HG03025 (cell line): ENCODE measurements around the gene BEAN1.

Source experiments
- ATAC-seq: cut with Tn5 transposase; IDR thresholded peaks from one replicate; pipeline ENCODE4 v1.9.1; 2021; ENCODE audit warnings: mild to moderate bottlenecking, moderate library complexity; ENCODE audit not compliant: unreplicated experiment, low FRiP score

The BEAN1 gene, protein sequence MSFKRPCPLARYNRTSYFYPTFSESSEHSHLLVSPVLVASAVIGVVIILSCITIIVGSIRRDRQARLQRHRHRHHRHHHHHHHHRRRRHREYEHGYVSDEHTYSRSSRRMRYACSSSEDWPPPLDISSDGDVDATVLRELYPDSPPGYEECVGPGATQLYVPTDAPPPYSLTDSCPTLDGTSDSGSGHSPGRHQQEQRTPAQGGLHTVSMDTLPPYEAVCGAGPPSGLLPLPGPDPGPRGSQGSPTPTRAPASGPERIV

DNA sequence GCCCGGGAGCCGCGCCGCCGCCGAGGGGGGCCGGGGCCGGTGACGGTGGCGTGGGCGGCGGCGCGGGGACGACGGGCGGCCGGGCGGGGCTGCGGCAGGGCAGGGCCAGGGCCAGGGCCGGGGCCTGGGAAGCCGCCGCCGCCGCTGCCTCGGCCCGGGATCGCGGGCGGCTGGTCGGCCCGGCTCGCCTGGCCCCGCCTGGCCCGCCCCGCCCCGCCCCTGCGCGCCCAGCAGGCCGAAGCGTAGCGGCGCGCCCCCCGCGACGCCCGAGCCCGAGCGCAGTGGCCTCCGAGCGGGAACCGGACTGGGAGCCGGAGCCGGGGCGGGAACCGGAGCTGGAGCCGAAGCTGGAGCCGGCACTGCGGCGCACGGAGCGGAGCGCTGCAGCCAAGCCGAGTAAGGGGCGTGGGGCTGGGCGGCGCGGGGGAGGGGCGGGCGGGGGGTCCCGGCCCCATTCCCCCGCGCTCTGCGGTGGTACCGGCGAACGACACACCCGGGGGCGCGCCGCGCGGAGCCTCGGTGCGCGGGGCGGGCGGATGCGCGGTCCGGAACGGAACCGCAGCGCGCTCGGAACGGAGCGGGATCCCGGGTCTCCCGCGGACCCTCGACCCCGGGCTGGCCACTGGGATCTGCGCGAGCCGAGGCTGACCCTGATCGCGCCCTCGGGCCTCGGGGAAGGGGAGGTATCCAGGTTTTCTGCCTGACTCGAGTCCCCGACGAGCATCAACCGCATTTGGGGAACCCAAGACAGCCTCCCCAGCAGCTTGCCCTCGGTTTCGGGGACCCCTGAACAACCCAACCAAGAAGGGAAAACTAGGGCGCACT lies at the start of gene BEAN1:
BEAN1 (plus strand) TSS at position 260 of the 825 bp plus-strand sequence. CDS start 10,382 bp downstream, outside the sequence.
- ATAC-seq = no peak

DNA sequence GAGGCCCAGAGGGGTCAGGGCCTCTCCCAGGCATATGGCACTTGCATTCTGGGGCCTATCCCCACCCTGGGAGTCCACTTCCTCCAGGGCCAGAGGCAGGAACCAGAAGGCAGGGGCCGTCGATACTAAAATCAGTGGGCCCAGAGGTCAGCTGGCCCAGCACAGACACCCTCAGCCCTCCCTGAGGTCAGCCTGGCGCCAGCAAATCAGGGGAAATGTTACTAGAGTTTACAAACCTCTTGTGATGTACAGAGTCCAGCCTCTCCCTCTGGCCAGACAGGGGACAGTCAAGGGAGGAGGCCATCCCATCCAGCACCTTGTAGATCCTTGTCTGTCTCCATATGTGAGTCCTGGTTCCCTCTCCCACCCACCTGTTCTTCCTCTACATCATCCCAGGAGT lies 49.8 kb upstream of the BEAN1 start:
- ATAC-seq = no peak

DNA sequence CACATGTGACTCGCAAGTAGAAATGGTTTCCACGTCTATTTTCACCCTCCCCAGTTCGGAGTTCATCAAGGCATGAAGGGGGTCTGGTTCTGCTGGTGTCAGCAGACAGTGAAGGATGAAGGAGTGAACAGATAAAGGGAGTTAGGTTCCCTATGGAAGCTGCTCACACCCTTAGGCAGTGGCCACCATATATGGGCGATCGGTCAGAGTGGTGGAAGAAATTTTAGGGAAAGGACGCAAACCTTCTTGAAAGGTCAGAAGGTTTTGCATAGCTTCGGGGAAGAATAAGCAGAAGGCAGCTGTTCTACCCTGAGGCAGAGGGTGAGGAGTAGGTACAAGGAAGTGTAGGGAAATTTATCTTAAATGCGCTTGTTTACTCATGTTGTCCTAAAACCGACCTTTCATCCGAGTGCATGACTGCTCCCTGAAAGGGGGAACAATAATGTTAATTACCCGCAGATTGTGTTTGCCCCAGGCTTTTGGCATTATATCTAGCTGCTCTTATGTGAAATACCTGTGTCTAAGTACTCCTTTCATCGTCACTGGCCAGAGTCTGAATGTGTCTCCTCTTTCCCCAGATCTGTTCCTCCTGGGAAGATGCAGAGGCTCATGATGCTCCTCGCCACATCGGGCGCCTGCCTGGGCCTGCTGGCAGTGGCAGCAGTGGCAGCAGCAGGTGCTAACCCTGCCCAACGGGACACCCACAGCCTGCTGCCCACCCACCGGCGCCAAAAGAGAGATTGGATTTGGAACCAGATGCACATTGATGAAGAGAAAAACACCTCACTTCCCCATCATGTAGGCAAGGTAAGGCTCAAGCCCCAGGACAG lies 48.1 kb upstream of the BEAN1 start:
- ATAC-seq = no peak

DNA sequence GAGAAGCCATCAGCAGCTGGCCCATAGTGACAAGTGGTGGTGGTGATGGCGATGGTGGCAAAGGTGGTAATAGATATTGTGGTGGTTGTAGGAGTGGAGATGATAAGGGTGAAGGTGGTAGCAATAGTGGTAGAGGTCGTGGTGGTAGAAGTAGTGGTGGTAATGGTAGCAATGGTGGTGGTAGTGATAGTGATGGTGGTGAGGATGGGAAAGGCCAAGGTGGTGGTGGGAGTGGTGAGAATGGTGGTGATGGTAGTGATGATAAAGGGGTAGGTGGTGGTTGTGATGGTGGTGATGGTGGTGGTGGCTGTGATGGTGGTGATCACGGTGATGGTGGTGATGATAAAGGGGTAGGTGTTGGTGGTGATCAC lies 47.5 kb upstream of the BEAN1 start:
- ATAC-seq = no peak

DNA sequence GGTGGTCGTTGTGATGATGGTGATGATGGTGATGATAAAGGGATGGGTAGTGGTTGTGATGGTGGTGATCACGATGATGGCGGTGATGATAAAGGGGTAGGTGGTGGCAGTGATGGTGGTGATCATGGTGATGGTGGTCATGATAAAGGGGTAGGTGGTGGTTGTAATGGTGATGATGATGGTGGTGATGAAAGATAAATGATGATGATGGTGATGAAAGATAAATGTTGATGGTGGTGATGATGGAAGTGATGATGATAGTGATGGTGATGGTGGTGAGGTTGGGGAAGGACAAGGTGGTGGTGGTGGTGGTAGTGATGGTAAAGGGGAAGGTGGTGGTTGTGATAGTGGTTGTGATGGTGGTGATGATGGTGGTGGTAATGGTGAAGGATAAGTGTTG lies 46.7 kb upstream of the BEAN1 start:
- no peak for ATAC-seq

DNA sequence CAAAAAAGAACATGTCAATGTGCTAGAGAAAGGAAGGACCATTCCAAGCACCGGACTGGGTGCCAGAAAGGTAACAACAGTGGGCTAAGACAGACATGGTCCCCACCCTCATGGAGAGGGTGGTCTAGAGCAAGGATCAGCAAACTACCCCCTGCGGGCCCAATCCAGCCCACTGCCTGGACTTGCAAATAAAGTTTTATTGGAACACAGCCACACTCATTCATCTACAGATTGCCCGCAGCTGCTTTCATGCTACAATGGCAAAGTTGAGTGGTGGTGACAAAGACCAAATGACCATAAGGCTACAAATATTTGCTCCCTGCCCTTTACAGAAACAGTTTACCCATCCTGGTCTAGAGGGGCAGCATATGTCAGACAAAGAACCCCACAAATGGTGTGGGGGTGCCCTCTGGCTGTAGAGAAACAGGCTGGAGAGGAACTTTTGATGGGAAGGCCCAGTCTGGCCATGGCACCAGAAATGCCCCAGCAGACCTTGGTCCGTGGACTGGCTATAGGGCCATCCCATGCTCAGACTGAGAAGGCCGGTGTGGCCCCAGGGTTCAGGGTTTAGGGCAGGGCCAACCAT lies 45.4 kb upstream of the BEAN1 start:
- ATAC-seq = no peak

DNA sequence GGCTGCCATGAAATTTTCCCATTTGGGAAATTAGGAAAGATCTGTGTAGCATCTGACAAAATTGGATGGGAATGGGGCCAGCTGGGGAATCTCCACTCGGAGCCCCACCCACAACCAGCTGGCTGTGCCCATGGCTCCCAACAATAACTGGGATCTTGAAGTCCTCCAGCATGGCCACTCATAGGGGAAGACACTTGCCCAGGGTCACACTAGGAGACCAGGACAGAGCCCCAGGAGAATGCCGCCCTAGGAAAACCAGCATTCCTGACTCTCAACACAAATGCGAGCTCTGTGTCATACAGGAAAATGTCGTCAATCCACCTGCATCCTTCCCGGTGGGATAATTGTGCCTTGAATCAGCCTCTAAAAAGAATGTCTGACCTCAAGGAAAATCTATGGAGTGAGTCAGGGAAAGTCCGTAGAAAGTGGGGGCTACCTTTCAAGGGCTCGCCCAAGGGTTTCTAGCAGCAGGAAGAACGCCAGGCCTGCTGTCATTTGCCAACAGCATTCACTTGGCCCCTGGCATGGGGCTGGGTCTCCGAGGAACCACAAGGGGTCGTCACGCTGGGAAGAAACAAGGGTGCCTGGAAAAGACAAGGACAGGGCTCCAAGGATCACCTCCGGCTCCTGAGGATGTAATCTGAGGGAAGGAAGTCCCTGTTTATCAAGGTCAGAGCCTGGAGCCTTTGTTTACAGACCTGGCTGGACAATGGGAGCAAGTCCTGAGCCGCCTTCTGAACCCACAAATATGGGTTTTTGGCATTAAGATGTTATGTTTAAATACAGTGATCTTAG lies 44.7 kb upstream of the BEAN1 start:
- ATAC-seq = no peak

DNA sequence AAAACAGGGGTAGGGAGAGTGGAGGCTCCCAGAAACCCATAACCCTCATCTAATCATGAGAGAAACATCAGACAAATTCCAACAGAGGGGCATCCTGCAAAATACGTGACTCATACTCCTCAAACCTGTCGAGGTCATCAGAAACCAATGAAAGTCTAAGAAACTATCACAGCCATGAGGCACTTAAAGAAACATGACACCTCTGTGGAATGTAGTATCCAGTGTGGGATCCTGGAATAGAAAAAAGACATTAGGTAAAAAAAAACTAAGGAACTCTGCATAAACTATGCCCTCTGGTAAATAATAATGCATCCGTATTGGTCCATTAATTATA lies 44.2 kb upstream of the BEAN1 start:
- ATAC-seq = no peak

DNA sequence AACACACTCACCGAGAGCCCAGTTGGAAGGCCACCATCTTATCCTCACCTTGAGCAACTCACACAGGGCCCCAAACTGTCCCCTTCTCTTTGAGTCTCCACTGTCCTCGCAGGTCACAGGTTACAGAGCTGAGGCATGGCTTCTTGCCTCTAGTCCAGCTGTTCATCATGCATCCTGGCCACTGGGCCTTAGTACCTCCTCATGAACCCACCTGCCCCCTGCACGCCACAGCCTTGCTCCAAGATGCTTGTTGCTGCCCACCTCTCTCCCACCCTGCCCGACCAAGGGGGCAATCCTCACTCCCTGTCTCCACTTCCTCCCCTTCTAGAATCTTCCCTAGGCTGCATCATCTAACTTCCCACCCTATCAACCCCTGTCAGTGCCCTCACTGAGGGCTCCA lies 43.5 kb upstream of the BEAN1 start:
- ATAC-seq = no peak

DNA sequence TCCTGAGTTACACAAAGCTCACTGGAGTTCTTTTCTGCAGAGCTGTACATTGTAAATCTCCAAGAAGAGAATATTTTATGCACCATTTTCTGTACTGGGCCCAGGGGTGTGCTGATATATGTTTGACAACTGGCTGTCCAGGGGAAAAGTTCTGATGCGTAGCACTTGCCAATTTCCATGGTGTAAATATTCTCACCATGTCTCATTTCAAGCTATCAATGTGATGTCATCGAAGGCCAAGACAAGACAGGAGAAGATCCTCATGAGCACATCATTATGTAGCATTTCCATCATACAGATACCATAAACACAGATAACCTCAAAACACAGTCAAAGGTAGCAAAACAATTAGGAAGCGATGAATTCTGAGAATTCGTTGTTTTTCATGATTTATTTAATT lies 41.7 kb upstream of the BEAN1 start:
- no peak for ATAC-seq

DNA sequence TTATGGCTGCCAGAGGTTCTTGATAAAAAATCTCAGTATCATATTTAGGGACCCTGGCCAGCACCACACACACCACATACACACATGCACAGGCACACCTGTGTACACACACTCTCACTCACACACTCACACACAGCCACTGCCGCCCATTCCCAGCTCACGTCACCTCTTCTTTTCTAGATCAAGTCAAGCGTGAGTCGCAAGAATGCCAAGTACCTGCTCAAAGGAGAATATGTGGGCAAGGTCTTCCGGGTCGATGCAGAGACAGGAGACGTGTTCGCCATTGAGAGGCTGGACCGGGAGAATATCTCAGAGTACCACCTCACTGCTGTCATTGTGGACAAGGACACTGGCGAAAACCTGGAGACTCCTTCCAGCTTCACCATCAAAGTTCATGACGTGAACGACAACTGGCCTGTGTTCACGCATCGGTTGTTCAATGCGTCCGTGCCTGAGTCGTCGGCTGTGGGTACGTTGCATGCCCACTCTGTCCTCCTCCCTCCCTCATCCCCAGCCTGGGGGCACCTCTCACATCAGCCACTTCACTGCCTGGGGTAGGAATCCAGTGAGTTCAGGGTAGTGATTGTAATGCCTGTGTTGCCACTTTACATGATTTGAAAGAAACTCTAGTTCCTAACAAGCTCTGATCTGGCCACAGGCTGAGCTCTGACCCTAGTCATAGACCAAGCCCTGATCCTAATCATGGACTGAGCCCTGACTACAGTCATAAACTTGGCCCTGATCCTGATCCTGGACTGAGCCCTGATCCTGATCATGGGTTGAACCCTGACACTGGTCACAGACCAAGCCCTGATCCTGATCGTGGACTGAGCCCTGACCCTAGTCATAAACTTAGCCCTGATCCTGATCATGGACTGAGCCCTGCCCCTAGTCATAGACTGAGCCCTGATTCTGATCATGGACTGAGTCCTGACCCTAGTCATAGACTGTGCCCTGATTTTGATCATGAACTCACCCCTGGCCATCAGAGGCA lies 40.2 kb upstream of the BEAN1 start:
- no peak for ATAC-seq

DNA sequence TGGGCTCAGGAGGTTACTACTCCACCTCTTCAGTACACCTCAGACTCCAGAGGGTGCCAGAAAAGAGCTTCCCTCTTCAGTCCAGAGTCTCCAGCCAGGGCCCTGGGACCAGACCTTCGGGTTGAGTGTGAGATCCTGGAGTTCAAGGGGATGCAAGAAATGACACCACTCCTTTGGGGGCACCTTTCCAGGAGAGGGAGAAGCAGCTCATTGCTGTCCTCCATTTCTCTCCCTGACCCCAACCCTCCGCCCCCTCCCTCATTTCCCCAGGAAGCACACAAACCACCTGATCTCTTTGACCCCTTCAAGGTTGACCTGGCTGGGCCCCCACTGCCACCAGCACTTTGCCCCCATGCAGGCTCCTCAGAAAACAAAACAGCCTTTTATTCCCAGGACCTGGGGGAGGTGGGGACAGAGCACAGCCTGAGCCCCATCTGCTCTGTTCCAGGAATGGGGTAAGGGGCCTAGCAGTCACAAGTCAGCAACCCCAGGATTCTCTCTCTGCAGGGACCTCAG lies 39.2 kb upstream of the BEAN1 start:
- ATAC-seq = no peak

DNA sequence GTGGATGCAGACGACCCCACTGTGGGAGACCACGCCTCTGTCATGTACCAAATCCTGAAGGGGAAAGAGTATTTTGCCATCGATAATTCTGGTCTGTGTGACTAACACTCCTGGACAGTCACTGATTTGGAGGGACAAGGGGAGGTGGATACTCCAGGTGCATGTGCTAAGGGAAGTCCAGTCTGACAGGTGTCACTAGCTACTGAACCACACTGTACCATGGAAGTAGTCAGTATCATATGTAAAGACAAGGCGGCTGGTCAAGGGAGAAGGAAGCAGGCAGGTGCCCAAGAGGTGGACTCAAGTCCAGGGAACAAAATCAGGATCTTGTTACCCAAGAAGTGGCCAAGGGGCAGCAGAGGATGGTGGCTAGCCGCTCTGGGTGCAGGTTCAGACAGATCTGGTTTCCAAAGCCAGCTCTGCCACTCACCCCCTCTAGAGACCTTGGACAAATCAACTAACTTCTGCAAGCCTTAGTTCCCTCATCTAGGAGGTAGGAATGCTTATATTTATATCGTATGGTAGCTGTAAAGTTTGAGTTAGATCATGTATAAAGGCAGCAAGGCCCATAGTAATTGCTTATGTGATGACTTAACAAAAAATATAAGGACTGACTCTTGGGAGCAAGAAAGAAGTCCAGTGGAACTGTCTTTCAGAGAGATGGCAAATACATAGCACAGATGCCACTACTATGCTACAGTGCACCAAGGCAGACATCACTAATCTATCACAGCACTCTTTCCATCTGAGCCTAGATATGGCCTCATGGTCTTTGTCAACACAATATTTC lies 38.5 kb upstream of the BEAN1 start:
- ATAC-seq = no peak

DNA sequence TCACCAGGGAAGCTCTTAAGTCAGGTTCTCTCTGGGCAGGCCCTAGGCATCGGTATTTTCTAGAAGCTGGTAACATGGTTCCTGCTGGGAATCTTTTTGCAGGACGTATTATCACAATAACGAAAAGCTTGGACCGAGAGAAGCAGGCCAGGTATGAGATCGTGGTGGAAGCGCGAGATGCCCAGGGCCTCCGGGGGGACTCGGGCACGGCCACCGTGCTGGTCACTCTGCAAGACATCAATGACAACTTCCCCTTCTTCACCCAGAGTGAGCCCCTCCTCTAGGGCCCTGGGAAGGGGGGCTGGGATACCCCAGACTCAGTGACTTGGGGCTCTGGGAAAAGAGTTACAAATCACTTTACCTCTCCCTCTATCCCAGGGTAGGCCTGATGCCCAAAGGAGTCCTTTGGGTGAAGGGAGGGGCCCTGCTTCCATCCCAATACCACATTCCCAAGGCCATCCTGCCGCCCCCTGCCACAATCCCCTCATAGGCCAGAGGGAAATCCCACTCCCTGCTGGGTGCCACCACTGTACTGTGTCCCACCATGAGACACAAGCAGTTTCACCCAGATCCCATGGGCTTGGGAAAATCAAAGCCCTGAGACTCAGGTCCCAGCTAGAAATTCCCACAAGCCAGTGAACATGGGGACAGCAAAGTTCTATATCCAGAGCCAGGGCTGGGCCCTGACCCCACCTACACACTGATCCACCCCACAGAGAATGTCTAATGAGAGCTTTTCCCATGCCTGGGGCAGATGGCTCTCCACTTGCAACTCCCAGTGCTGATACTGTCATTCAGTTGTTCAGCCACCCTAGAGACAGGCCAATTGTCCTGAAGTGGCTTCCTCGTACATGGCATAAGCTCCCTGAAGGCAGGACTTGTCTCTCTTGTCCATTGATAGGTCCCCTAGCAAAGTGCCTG lies 37.6 kb upstream of the BEAN1 start:
- no peak for ATAC-seq

DNA sequence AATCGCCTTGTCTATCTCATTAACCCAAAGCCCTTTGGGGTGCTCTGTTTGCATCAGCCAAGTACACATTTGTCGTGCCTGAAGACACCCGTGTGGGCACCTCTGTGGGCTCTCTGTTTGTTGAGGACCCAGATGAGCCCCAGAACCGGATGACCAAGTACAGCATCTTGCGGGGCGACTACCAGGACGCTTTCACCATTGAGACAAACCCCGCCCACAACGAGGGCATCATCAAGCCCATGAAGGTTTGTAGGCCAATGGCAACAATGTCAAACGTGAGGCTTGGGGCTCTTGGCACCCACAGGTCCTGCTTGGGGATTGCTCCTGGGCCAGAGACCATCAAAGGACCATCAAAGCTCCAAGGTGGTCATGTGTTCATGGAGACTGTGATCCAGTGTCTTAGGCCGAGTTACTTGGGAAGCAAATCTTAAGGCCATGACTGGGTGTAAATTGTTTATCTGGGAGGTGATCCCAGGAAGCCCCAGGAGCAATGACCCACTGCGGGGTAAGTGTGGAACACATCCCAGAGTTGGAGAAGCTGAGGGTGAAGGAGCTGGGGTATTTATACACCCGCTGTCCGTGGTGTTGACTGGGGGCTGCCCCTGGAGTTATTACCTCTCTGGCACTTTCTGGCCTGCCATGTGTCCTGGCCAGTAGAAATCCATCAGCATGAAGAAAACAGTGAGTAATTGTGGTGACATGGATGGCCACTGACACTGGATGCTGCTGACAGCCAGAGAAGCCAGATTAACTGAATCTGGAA lies 36.6 kb upstream of the BEAN1 start:
- no peak for ATAC-seq
